ENCODE results near the gene CAMKK2.
"Not testable (repeated sequence)": the region's sequence is repeated elsewhere in the genome, so short reads cannot be mapped to it uniquely, and the experiment has no call there.

Gene CAMKK2

DNA sequence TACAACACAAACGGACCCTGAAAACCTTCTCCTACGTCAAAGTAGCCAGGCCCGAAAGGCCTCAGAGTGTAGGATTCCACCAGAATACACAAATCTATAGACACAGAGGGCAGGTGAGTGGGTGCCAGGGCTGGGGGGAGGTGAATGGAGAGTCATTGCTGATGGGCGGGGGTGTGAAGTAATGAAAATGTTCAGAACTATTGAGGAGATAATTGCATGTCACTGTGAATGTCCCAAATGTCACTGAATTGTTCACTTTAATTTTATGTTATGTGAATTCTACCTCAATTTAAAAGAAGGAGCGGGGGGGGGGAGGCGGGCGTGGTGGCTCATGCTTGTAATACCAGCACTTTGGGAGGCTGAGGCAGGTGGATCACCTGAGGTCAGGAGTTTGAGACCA lies 50.6 kb downstream of the CAMKK2 start:
- DNase-seq (ENCODE audit: low spot score): no peak

DNA sequence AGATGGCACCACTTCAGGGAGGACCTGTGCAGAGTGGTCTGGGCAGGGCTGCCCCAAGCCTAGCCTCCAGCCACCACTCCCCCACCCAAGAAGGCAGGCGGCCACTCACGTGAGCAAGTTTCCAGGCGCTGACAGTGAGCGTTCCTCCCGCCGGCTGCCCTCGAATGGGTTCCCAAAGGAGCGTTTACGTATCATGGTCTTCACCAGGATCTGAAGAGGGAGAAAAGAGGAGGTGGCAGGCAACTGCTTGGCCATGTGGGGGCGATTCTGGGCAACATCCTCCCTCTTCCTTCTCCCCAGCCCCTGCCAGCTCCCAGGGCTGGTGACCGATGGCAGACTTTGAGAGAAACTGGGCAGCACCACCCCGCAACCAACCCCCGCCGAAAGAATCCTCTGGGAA lies 51.5 kb downstream of the CAMKK2 start:
- no peak for DNase-seq (ENCODE audit: low spot score)

DNA sequence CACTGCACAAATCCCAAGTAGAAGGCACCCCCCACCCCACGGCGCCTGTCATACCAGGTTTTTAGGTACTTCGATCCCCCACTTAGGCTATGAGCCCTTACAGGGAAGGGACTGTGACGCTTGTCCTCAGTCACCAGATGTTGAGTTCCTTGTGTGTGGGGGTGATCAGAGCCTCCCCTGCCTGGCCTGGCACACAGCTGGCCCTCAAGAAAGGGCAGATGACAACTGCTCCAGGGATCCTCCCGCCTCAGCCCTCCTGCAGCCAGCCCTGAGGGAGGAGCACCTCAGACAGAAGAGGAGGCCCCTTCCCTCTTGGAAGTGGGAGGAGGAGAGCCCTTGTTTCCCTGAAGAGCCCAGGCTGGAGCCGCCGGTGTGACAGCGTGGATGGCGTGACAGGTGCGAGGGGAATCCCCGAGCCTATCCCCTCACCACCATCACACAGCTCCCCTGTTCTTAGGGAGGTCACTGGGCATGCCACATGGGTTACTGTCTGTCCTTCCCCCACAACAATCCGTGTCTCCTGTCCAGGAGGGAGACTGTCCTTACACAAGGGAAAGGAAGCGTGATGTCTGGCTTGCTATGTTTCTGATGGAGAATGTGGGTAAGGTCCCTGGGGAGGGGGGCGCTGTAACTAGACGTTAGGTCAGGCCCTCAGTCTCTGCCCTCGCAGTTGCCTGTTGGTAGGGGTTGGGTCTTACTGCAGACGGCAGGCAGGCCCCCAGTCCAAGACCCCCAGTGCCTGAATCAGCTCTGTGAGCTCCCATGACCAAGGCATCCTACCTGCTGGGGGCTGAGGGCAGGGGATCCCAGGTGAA lies 55.1 kb downstream of the CAMKK2 start:
- DNase-seq (ENCODE audit: low spot score): no peak

DNA sequence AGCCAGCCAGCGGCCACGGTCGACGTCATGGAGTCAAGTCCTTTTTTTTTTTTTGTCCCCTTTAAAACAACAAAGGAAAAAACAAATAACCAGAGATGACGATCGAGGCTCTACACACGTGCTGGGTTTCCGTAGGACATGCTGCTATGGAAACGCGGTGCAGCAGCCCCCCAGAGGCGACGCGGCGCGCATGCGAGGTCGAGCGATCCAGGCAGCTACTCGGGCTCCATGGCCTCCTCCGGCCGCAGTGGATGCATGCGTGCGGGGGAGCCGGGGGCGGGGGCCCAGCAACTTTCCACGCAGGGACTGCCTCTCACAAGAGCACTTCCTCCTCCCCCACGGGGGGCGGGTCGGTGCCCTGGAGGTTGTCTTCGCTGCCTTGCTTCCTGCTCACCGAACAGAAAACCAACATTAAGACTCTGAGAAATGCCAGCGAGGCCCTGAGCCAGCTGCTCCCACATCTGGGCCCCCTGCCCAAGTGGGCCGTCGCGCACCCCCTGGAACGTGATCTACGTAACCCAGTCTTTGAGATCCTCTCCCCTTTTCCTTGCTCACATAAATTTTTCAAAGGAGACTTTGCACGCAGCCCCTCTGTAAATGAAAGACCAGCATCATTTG lies 55.9 kb downstream of the CAMKK2 start:
- no peak for DNase-seq (ENCODE audit: low spot score)

DNA sequence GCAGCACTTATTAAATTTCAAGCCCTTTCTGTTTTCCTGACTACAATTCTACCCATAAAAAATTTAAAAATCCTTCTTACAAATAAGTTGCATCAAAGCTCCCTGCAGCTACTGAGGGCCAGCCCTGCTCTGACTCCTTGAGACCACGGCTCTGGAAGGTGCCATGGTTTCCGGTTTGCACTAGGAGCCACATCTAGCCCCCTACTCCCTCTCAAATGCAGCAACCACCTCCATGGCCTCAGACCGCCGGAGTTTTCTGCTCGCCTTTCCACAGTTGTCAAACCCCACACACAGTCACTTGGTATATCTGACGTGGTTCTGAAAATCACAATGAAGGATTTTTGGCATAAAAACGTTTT lies 56.5 kb downstream of the CAMKK2 start:
- DNase-seq (ENCODE audit: low spot score): no peak

DNA sequence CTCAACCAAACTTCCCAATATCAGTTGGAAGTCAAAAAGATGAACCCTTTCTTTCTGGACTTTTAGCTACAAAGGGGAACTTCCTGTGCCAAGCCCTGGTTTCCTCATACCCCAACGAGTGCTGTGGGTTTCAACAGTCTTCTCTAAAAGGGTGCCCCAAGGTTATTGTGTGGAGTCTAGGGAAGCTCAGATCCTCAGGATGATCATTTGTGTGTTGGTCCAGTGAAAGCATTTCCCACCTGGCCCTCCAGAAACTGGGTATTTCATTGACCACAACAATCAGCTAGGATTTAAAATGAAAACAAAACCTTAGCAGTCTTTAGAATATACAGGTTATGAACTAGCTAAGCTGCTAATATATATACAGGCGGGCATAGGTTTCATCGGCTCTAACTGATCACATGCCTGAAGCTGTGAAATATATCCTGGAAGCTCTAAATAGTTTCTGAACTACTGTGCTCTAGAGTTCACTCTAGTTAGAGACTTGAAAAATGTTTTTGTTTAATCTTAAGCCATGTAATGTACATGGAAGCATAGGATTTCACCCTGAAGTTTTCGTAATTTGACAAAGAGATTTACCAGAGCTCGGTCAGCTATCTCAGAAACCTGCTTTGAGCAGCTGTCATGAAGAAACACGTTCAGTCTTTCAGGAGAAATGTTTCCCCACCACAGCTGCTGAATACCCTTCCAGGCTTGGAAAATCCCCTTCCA lies 57.0 kb downstream of the CAMKK2 start:
- no peak for DNase-seq (ENCODE audit: low spot score)

DNA sequence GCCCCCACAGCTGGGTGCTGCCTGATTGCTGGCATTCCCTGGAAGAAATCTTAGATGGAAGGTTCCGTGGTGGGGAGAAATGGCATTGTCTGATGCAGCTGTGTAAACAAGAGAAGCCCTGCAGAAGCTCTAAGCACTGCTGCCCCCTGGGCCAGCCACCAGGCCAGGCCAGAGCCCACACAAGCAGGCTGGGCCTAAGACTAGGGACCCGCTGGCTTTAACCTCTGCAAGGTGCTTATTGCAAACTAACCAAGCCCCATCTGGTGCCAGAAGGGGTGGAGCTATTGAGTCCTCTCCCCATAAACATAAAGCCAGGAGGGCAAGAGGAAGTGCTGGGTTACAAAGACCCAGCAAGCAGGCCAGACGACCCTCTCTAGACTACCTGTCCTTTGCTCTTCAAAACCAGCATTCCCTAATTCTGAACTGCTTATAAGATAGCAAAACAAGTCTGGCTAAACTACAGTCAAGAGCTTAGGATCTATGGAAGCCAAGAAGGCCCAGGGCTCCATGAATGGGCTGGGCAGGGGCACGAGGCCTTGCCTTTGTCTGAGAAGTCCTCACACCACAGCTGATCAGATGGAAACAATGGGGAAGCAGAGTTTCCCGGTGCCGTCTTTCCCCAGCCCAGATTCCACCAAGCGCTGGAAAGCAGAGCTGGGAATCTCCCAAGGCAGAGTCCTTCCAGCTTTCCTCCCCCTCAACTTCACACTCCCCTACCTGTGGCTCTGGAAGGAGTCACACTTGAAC lies 57.7 kb downstream of the CAMKK2 start:
- no peak for DNase-seq (ENCODE audit: low spot score)

DNA sequence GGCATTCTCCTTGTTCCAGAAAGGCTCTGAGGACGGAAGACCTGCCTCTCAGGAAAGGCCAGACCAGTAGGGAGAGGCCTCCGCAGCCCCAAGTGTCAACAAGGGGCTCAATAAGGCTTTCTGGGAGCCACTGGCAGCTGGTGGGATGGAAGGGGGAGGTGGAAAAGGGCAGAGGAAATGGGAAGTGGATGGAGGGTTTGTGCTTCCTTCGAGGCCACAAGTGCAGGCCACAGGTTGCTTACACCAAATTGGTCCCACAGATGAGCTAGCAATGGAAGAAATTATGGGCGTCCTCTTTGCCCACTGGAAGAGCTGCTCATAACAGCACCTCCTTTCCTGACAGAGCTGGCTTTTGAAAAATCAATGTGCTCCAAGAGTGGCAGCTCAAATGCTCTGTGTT lies 58.4 kb downstream of the CAMKK2 start:
- DNase-seq (ENCODE audit: low spot score): no peak

DNA sequence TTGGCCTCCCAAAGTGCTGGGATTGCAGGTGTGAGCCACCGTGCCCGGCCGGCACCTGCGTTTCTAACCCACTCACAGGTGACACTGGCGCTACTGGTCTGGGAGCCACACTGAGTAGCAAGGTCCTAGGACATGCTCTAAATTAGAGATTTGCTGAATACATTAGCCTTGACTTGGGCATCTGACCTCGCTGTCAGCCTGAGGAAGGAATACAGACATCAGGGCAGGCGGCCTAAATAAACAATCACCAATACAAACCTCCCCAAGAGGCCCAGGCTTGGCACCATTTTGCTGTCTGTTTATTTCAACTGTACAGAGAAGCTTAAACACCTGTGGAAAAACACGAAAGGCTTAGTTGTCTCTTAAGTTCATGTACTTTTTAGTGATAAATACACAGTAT lies 59.1 kb downstream of the CAMKK2 start:
- DNase-seq (ENCODE audit: low spot score): no peak

DNA sequence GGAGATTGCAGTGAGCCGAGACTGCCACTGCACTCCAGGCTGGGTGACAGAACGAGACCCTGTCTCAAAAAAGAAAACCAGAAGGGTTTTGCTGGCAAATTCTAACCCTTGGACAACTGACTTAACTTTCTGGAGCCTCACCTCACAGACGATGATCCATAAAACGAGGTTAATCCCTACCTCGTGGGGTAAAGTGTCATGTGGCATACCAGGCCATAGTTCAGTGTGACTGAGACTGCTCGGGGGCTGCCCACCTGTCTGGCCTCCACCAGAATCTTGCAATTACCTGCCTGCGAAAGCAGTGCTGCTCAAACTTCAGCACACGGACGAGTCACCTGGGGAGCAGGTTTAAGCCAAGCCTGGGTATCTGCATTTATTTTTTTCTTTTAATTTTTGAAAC lies 59.7 kb downstream of the CAMKK2 start:
- DNase-seq (ENCODE audit: low spot score): no peak

DNA sequence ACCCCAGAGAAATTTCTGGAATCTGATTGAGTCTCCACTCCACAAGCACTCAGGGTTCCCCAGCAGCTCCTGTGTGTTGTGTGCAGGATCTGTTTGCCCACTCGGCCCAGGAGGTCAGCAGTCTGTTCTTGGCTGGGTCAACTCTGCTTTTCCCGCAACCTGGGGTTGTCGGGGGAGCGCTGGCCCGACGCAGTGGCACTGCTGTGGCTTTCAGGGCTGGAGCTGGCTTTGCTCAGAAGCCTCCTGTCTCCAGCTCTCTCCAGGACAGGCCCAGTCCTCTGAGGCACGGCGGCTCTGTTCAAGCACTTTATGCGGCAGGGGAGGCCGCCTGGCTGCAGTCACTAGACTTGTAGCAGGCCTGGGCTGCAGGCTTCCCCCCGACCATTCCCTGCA lies 62.9 kb downstream of the CAMKK2 start:
- no peak for DNase-seq (ENCODE audit: low spot score)

DNA sequence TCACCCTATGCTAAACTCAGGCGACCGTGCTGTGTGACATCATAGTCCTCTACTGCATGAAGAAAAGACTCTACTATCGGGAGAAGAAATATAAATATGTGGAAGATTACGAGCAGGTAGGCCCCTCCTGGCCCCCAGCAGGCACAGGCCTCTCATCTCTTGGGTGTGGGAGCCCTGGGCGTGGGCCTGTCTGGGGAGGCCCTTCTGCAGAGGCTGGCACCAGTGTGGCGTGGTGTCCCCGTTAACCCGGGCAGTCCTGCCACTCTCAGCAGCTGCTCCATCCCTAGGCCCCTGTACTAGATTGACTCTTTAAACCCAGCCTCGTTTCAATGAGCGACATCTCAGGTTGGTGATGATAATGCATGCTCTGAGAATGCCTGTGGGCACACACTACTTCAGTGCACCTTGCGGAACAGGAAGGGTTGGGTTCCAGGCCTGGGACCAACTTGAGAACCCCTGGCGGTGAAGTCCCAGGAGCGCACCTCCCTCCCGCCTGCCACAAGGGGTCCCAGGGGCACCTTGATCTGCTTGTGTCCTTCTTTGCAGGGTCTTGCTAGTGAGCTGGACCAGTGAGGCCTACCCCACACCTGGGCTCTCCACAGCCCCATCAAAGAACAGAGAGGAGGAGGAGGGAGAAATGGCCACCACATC lies 63.4 kb downstream of the CAMKK2 start:
- DNase-seq (ENCODE audit: low spot score): no peak

DNA sequence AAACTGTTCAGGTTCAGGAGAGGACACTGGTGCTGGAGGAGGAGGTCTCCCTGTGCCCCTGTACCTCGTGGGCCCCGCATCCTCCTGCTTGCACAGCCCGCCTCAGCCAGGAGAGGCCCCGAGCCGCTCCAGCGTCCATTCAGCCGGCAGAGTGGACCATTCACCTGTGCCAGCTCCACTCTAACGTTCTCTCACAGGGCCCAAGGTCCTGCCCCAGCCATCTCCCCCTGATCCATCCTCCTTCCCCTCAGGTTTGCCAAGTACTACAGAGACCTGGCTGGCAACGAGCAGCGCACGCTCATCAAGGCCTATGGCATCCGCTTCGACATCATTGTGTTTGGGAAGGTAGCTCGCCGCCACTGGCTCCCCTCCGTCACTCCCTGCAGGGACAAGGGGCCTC lies 64.3 kb downstream of the CAMKK2 start:
- DNase-seq (ENCODE audit: low spot score): no peak

DNA sequence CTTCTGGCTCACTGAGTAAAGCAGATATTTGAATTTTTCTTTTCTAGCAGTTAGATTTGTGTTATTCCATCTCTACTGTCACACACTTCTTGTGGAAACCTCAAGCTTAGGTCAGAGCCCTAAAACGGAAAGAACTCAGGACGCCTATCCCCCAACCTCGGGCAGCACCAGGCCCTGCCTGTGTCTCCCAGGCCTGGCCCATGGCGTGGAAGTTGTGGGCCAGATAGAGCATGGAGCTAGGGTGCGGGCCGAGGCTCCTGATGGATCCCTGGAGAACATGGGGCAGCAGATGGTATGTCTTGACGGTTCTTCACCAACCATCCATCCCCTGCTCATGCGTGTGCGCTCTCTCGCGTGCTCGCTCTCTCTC lies 66.0 kb downstream of the CAMKK2 start:
- no peak for DNase-seq (ENCODE audit: low spot score)

DNA sequence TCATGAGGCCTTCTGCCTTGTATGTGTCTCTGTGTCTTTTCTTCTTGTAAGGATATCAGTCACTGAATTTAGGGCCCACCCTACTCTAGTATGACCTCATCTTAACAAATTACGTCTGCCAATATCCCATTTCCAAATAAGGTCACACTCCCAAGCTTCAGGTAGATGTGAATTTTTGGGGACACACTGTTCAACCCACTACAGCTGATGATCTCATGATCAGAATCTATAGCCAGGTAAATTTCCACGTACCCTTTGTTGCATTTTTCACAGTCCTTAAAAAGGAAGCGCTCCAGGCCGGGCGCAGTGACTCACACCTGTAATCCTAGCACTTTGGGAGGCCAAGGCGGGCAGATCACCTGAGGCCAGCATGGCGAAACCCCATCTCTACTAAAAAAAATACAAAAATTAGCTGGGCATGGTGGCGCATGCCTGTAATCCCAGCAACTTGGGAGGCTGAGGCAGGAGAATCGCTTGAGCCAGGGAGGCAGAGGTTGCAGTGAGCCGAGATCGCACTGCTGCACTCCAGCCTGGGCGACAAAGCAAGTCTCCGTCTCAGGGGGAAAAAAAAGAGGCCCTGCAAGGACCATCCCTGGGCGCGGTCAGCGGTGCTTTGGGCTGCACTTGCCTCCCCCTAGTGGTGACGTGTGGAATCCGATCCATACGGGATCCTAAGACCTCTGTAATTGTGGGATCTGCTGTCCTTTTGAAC lies 66.5 kb downstream of the CAMKK2 start:
- DNase-seq (ENCODE audit: low spot score): peak; percentile 71

DNA sequence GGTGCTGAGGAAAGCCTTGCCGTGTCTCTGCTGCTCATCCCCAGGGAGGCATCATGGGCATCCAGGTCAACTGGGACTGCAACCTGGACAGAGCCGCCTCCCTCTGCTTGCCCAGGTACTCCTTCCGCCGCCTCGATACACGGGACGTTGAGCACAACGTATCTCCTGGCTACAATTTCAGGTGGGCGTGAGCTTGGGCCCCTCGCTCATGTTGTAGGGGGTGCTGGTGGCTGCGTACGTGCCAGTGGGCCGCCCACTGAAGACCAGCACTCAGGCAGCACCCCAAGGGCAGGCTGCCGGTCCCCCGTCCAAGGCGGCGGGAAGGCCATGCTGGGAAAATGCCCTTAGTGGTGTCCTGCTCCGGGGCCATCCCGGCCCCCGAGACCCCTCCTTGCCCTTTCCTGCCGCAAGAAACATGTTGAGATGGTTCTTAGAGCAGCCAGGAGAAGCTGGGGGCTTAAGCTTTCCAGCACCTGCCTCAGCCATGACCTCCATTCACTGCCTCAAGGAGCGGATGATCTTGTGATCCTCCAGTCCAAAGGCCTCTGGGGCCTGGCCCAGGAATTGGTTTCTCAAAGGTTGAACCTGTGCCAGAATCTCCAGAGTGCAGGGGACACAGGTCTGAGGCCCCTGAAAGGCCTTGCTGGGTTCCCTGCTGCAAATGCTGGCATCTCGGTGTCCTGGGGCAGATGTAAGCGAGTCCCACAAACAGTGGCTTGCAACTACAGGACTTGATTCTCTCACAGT lies 67.4 kb downstream of the CAMKK2 start:
- no peak for DNase-seq (ENCODE audit: low spot score)

DNA sequence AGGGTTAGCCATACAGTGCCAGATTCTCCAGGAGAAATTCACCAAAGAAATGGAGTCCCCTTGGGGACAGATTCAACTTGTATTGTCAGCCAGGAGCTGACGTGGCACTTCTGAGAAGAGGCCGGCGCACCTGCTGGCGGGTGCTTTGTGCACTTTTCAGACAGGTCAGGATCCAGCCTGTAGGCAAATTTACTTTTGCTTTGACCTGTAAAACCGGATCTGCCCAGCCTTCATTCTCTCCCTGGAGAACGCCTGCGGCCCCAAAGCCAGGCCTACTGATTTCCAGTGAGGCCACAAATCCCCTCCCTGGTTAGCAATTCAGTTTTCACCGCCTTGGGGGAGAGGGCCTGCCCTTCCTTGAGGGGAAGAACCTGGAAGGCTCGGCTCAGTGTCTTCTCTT lies 69.2 kb downstream of the CAMKK2 start:
- DNase-seq (ENCODE audit: low spot score): no peak

DNA sequence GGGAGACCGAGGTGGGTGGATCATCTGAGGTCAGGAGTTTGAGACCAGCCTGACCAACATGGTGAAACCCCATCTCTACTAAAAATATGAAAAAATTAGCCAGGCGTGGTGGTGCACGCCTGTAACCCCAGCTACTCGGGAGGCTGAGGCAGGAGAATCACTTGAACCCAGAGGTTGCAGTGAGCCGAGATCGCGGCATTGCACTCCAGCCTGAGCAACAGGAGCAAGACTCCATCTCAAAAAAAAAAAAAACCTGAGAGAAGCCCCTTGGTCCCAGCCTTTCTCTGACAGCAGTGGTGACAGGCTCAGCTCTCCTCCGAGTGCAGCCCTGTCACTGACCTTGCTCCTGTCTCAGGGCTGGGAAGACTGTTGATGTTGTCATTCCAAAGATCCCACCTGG lies 69.6 kb downstream of the CAMKK2 start:
- DNase-seq (ENCODE audit: low spot score): not testable (repeated sequence)

DNA sequence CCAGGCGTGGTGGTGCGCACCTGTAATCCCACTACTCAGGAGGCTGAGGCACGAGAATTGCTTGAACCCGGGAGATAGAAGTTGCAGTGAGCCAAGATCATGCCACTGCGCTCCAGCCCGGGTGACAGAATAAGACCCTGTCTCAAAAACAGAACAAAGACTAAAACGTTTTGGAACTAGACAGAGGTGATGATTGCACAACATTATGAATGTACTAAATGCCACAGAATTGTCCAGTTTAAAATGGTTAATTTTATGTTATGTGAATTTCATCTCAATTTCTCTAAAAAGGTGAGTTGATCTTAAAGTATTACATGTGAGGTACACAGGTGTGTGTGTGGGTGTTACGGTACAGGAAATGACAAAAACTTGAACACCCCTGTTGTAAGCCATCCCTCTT lies 70.1 kb downstream of the CAMKK2 start:
- DNase-seq (ENCODE audit: low spot score): no peak

DNA sequence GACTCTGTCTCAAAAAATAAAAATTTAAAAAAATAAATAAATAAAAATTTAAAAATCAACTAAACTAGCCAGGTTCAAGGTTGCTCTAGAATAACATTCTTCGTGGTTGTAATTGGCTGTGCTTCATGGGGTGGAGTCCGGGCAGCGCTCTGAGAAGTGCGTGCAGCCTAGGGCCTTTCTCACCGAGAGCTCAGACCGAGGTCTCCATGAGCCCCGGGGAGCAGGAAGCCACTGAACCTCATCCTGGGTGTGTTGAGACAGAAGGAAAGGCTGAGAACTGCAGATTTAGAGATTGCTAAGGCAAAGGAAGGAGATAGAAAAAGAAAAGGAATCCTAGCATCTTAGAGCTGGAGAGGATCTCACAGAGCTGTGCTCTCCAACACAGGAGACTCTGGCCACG lies 71.9 kb downstream of the CAMKK2 start:
- no peak for DNase-seq (ENCODE audit: low spot score)
